HG03460 (cell line): ENCODE data around the gene TMEM267.
"Not testable (repeated sequence)": the region's sequence is repeated elsewhere in the genome, so short reads cannot be mapped to it uniquely, and the experiment has no call there.

Experiments used
- ATAC-seq: cut with Tn5 transposase; IDR thresholded peaks from one replicate; pipeline ENCODE4 v1.9.1; 2021; ENCODE audit not compliant: unreplicated experiment

TMEM267 gene, protein sequence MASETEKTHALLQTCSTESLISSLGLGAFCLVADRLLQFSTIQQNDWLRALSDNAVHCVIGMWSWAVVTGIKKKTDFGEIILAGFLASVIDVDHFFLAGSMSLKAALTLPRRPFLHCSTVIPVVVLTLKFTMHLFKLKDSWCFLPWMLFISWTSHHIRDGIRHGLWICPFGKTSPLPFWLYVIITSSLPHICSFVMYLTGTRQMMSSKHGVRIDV

DNA sequence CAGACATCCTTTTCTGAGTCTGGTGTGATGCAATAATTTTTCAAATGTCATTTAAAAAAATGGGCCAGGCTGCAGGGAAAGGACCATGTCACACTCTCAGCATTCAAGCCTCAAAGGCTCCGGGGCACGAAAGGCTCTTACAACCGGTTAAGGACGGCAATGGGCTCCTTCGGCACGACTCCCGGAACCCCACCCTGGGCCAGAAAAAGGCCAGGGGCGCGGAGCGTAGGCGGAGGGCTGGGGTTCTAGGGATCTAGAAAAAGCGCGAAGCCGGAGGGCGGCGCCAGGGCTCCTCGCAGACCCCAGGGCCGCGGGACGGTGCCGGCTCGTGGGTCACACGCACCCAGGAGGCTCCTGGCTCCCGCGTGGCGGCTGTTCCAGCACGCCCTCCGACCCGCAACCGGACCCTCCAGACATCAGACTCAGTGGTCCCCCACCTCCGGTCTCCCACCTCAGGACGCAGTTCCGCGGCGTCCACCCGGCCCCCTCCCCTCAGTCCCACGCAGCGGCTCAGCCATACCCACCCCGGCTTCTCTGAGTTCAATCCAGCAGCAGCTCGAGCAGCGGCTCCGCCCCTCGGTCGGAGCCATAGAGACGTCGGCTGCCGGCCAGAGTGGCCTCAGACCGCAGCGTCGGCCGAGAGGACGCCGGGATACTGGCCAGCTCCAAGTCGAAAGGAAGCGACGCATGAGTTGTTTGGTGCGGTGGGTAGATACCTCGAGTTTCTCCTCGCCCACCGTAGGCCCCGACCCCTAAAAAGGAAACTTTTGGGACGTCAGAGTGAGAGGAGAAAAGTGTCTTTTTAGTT, at the start of gene TMEM267:
TSS of gene TMEM267 (minus strand) at position 568 of the 808 bp plus-strand sequence. CDS start 29,896 bp downstream, outside the sequence.
- peak; percentile 90 for ATAC-seq

DNA sequence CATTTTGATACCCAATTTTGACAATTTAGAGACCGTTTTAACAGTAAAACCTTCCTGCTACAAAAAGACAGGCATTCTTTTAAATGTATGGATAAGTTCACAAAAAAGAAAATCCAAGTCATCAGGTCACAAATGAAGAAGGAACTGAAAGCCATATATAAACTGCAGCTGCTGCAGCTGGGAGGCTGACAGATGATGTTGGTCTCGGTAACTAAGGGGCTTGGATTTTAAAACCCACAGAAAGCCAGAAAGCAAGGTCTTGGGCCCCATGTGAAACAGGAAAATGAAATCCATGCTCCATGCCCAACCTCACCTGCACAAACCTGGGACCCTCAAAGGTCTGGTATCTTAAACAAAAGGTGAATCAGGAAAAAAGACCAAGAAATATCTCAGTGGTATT, 47.0 kb upstream of the TMEM267 start:
- no peak for ATAC-seq

DNA sequence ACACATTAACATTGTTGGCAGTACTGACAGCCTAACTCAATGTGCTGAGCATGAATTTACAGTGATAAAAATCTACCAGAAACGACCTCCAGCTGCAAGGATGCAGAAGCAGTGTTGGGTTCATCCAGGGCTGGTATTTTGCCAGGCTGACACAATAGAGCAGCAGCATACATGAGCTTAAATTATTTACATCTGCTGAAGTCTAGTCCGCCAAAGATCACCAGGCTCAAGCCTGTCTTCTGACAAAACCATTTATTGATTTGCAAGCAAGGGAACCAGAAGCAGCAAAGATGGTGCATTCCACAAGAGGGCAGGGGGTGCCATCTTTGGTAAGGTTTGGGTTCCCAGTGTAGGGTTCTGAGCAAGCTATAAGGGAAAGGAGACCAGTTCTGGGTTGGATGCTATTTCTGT, 40.0 kb upstream of the TMEM267 start:
- no peak for ATAC-seq

DNA sequence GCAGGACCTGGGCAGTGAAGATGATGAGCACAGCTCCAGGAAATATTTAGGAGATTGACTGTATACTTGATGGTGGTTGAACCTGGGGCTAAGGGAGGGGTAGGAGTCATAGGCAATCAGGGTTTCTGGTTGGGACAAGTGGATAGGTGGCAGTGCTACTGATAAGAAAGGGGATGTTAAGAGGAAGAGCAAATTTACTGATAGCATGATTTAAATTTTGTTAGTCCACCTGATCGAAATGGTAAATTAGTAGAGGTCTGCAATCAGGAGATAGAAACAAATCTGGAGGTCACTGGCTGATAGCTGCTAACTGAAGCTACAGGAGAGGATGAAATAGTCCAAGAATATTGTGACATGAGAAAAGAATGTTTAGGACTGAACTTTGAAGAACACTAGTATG, 37.0 kb upstream of the TMEM267 start:
- ATAC-seq: no peak

DNA sequence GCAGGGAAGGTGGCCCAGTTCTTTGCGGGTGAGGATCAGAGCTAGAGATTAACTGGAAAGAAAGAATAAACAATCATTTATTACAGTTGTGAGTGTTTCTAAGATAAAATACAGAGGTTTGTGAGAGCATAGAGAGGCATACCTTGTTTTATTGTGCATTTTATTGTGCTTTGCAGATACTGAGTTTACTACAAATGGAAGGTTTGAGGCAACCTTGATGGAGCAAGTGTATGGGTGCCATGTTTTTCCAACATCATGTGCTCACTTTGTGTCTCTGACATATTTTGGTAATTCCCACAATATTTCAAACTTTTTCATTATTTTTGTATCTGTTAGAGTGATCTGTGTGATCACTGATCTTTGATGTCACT, 32.0 kb upstream of the TMEM267 start:
- ATAC-seq: no peak

DNA sequence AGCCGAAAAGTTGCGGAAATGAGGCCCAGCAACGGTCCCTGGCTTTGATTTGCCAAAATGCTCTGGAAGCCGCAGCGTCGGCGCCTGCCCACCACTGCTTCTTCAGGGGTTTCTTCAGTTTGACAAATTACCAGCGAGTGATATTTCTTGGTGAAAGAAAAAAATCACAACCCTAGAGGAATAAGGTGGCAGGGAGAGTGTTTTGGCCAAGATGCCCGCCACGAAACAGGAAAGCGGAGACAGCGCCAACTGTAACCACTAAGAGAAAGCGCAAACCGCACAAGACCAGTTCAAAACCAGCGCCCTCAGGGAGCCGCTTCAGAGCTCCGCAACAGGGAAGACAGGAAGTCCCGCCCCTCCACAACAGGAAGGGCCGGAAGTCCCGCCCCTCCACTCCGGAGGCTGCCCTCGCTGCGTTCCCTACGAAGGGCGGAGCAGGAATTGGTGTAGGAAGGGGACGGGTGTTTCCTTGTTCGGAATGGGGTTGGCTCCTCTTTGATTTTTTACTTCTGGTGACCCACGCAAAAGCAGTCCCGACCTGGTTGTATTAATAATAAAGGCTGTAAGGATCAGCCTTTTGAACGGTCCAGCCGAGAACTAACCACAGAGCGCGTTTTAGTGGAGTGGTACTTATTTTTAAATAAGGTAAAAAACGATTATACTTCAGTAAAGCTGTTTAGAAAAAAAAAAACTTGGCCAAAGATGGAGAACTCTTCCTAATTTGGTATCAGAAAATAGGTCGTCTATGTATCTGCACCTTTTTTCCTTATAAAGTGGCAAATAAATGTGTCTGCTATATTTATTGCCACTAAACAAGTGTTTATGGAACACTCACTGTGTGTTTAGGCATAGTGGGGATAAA, 31.4 kb upstream of the TMEM267 start, which contains the start of gene C5orf34:
TSS of gene C5orf34 (minus strand) at position 333 of the 862 bp plus-strand sequence. CDS start 5,809 bp downstream, outside the sequence.
- ATAC-seq: peak; percentile 99

DNA sequence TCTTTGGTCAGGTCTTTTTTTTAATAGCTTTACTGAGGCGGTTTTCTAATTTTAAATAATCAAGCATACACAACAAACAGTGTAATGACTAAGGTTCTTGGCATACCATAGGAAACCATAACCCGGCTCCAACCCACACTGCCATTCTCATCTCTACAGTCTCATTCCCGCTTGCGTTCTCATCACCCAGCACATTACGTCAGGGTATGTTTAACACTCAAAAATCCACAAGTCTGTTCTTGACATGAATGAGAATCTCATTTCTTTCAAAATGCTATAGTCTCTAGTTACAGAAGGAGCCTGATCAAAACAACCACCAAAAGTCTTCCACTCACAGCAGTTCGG, 30.8 kb upstream of the TMEM267 start:
- ATAC-seq: peak; percentile 30

DNA sequence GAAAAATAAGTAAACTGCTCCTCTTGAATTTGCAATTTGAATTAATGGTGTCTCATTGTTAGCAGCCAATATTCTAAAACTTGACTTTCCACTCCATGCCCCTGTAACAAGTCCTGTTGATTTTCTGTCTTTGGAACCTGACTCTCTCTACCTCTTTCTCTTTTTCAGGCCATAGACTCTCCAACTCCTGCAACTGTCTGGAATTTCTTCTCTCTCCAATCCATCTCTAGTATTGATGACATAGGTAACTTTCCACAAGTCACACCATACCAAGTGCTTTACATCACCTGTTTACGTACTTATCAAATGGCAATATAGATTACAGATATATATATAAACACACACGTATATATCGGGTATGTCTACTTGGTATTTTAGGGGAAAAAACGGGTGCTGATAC, 30.4 kb upstream of the TMEM267 start:
- ATAC-seq: no peak

DNA sequence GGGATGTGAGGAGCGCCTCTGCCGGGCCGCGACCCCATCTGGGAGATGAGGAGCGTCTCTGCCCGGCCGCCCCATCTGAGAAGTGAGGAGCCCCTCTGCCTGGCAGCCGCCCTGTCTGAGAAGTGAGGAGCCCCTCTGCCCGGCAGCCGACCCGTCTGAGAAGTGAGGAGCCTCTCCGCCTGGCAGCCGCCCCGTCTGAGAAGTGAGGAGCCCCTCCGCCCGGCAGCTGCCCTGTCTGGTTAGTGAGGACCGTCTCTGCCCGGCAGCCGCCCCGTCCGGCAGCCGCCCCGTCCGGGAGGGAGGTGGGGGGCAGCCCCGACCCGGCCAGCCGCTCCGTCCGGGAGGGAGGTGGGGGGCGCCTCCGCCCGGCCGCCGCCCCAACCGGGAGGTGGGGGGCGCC, 27.4 kb upstream of the TMEM267 start:
- ATAC-seq: not testable (repeated sequence)

DNA sequence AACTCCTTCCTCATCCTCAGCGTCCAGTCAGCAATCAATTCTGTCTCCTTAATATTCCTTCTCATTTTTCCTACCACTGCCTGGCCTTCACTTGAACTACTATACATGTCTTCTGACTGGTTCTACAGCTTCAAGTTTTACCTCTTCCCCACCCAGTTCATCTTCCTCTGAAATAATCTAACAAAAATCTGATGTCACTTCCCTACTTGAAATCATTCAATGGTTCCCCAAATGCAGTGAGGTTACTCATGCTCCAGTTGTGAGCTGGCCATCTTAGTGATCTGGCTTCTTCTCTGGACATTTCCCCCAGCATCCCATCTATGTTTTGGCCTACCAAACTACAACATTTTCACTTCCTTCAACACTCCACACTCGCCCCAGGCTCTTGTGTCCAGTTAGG, 14.9 kb upstream of the TMEM267 start:
- no peak for ATAC-seq

DNA sequence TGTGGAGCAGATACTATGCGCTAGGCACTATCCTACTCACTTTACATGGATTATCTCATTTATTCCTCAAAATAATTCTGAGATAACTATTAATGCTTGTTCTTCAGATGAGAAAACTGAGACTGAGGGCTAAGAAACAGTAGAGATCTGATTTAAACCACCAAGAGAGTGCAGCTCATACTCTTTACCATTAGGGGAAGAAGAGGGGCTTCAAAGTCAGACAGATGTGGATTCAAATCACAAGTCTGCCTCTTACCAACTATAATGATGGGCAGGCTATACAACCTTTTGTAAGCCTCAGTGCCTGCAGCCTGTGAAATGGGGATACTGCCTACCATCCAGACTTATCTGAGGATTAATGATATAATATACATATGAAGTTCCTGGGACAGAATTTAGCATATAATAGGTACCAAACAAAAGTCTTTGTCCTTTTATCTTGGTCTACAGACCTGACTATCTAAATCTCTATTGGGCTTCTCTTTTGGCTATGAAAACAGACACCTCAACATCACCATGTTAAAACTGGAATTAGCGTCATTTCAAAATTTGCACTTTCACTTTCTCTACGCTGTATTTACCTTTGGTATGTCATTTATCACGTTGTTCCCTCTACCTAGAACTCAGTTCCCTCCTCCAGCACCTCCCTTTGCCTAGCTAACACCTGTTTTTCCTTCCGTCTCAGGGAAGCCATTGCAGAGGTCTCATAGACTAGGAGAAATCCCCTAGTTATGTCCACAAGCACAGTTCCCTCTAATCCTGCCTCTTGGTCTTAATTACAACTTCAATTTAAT, 13.8 kb upstream of the TMEM267 start:
- ATAC-seq: no peak

DNA sequence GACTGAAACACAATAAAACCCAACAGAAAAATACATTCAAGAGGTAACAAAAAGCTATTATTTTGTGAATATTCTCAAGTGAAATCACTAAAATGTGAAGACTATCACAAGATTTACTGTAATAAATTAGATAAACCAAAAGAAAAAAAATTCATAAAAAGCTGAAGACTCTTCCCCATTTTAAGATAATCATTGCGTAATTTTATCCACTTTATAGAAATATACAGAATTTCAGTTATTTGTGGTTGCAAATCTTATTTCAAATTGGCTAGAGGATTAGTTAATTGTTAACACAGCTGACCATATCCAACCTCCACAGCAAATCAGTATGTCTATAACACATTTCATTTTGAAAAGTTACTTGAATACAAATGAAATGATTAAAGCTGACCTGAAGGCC, 7.7 kb upstream of the TMEM267 start:
- ATAC-seq: no peak

DNA sequence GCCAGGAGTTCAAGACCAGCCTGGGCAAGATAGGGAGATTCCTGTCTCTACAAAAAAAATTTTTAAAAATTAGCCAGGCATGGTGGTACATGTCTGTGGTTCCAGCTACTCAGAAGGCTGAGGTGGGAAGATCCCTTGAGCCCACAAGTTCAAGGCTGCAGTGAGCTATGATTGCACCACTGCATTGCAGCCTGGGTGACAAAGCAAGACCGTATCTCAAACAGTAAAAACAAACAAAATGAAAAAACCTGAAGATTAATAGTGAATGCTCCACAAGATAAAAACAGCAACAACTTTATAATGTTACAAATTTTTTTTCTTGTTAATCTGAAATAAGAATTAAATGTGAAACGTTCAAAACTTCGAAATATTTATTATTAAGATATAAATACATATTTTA, 2.7 kb upstream of the TMEM267 start:
- ATAC-seq: no peak

DNA sequence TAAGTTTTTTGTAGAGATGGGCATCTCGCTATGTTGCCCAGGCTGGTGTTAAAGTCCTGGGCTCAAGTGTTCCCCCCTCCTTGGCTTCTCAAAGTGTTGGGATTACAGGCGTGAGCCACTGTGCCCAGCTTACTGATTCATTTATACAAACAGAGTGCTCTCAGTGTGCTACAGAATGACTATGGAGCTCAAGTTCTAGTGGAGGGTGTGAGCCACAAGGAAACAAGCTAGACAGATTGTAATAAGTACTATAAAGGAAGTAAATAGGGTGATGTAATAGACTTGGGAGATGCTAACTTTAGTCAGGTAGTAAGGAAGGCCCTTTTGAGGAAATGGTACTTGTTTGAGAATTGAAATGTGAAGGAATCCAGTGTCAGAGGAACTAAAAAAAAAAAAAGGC, 1.7 kb upstream of the TMEM267 start:
- no peak for ATAC-seq

DNA sequence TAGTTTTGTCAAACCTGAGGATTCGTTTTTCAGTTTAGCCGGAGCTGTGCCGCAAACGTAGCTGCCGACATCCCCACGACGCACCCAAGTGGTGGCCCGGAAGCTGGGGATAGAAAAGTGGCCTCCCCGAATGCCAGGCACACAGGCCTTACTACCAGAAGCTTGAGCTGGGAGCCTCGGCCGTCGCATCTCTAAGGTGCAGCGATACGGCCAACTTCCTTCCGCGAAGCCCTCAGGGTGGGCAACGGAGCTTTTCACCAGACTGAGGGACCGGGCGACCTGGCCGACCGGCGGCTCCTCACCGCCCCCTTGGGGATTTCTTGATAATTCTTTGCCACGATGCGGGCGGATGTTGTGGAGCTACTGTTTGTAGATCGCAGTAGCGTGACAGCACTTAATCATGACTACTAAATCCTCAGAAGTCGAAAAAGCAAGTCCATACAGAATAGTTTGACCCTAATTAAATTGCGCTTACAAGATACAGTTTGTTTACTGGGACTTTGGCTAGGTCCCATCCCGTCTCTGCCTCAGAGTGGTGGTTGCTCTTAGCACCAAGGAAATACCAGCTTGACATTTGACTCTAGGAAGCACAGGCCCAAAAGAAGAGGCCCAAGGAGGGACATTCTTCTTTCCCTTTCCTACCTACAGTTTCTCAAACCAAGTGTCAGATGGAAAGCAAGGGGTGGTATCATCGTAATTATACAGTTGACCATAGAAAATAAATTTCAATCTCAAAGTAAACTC, 613 bp upstream of the TMEM267 start:
- peak; percentile 72 for ATAC-seq

DNA sequence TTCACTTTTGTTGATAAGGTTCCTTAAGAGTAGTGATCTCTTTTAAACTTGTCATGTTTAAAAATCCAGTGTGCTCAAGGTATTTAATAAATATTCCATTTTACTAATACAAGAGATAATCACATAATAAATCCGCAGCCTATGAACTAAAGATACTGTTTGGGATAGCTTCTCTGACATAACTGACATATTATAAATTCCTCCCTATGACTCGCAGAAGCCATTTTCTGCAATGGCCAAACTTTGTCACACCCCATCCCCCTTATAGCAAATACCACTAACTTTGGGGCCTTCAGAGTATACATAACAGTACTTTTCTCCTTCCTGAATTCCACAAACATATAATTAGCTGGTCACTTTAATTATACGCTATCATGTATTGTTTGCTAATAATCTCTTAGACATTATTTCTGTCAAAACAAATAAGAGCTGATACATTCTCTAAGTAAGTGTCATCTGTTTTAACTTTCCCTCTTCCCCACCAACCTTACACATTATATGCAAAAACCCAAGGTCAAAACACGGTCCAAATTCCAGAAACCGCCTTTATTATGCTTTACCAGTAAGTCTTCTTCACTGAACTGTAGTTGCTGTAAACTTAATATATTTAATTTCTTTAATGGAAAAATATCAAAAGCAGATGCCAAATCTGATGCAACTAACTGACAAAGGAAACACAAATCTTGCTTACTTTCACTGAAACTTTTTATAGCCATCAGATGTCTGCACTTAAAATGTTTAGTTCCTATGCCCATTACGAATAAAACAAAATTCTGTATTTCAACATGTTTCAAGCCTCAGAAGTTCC, 971 bp downstream of the TMEM267 start:
- no peak for ATAC-seq

DNA sequence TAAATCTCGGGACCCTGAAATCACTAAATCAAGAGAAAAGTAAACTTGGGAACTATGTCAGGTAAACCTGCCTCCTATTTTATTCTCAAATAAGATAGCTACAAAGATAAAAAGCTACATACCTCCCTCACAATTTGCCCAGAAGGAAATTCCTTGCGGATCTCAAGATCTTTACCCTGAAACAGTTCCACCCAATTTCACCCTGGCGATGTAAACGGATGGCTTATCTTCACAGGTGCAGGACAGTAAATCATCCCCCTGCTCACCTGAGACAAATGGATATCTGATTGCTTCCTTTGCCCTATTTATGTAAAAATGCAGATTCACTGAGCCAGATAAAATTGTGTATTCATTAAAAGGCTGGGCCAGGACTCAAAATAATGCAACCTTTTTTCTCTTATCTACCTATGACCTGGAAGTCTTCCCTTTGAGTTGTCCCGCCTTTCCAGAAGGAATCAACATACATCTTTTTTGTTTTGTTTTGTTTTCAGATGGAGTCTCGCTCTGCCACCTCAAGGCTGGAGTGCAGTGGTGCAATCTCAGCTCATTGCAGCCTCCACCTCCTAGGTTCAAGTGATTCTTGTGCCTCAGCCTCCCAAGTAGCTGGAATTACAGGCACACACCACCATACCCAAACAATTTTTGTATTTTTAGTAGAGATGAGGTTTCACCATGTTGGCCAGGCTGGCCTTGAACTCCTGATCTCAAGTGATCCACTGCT, 13.8 kb downstream of the TMEM267 start:
- ATAC-seq: no peak

DNA sequence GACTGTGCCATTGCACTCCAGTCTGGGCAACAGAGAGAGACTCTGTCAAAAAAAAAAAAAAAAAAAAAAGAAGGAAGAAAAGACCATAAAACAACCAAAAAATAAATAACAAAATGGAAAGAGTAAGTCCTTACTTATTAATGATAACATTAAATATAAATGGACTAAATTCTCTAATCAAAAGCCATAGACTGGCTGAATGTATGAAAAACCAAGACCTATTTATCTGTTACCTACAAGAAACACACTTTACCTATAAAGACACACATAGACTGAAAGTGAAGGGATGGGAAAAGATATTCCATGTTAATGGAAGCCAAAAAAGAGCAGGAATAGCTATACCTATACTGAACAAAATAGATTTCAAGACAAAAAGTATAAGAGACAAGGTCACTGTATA, 16.6 kb downstream of the TMEM267 start:
- no peak for ATAC-seq

DNA sequence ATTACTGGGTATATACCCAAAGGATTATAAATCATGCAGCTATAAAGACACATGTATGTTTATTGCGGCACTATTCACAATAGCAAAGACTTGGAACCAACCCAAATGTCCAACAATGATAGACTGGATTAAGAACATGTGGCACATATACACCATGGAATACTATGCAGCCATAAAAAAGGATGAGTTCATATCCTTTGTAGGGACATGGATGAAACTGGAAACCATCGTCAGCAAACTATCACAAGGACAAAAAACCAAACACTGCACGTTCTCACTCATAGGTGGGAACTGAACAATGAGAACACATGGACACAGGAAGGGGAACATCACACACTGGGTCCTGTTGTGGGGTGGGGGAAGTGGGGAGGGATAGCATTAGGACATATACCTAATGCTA, 18.2 kb downstream of the TMEM267 start:
- not testable (repeated sequence) for ATAC-seq
